SK-N-SH treated with all-trans-retinoic acid at 6 μM for 48 hours (cell line): ENCODE measurements around the gene CNTNAP2.

Experiments used
- GLIS3 ChIP-seq: fragments of 250-450 bp; sonication (Bioruptor Pico); IDR thresholded peaks from 2 replicates; pipeline ENCODE4 v1.5.0; 2020; ENCODE audit warnings: mild to moderate bottlenecking, moderate library complexity
- RARB ChIP-seq: fragments of 250-450 bp; sonication (Bioruptor Pico); IDR thresholded peaks from 2 replicates; pipeline ENCODE4 v1.8.0; 2021; ENCODE audit warnings: mild to moderate bottlenecking, moderate library complexity
- TOX ChIP-seq: fragments of 250-450 bp; sonication (Bioruptor Pico); IDR thresholded peaks from 2 replicates; pipeline ENCODE4 v1.8.0; 2021; ENCODE audit warnings: mild to moderate bottlenecking, moderate library complexity, borderline replicate concordance
- ZFP3 ChIP-seq: fragments of 250-450 bp; sonication (Bioruptor Pico); IDR thresholded peaks from 2 replicates; pipeline ENCODE4 v1.5.0; 2020; ENCODE audit warnings: mild to moderate bottlenecking, moderate library complexity
- ZFP30 ChIP-seq: fragments of 450-650 bp; formaldehyde crosslinking; IDR thresholded peaks from 2 replicates; pipeline ENCODE4 v1.5.0; 2022; ENCODE audit warnings: mild to moderate bottlenecking, moderate library complexity
- ZNF8 ChIP-seq: fragments of 450-650 bp; formaldehyde crosslinking; IDR thresholded peaks from 2 replicates; pipeline ENCODE4 v1.5.0; 2020; ENCODE audit warnings: mild to moderate bottlenecking, moderate library complexity
- TF ChIP-seq, protein P1 (sequence below): fragments of 250-450 bp; sonication (Bioruptor Pico); IDR thresholded peaks from 2 replicates; pipeline ENCODE4 v1.8.0; 2020; ENCODE audit warnings: mild to moderate bottlenecking, moderate library complexity, borderline replicate concordance
- TF ChIP-seq, protein P2 (sequence below): fragments of 250-450 bp; sonication (Bioruptor Pico); IDR thresholded peaks from 2 replicates; pipeline ENCODE4 v1.8.0; 2021; ENCODE audit warnings: low read depth, mild to moderate bottlenecking, moderate library complexity, borderline replicate concordance
- TF ChIP-seq, protein P3 (sequence below): fragments of 250-450 bp; sonication (Bioruptor Pico); IDR thresholded peaks from 2 replicates; pipeline ENCODE4 v1.5.1; 2020; ENCODE audit warnings: low read depth, mild to moderate bottlenecking, moderate library complexity
- TF ChIP-seq, protein P4 (sequence below): fragments of 250-450 bp; sonication (Bioruptor Pico); IDR thresholded peaks from 2 replicates; pipeline ENCODE4 v1.5.0; 2020; ENCODE audit warnings: mild to moderate bottlenecking, moderate library complexity

DNA sequence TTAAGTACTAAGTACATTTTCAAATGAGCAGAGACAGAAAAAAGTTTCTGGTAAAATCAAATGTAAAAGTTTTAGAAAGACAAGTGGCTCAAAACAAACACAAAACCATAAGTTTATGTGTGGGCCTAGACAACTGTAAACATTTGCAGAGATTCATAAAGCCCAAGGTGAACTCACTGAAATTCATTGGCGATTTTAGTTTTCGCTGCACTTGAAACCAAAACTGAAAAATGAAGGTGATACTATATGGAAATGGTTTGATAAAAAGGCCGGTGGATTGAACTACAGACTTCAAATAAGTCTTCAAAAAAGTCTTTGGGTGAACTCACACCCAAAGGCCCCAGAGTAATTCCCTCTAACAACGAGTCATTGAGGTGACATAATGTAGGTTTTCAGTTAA, 1289.0 kb downstream of the CNTNAP2 start:
- TF ChIP-seq GLIS3 (CRISPR knock-in tag) = no peak
- TF ChIP-seq, protein P1, sequence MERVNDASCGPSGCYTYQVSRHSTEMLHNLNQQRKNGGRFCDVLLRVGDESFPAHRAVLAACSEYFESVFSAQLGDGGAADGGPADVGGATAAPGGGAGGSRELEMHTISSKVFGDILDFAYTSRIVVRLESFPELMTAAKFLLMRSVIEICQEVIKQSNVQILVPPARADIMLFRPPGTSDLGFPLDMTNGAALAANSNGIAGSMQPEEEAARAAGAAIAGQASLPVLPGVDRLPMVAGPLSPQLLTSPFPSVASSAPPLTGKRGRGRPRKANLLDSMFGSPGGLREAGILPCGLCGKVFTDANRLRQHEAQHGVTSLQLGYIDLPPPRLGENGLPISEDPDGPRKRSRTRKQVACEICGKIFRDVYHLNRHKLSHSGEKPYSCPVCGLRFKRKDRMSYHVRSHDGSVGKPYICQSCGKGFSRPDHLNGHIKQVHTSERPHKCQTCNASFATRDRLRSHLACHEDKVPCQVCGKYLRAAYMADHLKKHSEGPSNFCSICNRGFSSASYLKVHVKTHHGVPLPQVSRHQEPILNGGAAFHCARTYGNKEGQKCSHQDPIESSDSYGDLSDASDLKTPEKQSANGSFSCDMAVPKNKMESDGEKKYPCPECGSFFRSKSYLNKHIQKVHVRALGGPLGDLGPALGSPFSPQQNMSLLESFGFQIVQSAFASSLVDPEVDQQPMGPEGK (CRISPR knock-in tag) = no peak
- TF ChIP-seq ZFP3 (CRISPR knock-in tag) = no peak
- TF ChIP-seq, protein P2, sequence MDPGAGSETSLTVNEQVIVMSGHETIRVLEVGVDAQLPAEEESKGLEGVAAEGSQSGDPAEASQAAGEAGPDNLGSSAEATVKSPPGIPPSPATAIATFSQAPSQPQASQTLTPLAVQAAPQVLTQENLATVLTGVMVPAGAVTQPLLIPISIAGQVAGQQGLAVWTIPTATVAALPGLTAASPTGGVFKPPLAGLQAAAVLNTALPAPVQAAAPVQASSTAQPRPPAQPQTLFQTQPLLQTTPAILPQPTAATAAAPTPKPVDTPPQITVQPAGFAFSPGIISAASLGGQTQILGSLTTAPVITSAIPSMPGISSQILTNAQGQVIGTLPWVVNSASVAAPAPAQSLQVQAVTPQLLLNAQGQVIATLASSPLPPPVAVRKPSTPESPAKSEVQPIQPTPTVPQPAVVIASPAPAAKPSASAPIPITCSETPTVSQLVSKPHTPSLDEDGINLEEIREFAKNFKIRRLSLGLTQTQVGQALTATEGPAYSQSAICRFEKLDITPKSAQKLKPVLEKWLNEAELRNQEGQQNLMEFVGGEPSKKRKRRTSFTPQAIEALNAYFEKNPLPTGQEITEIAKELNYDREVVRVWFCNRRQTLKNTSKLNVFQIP = no peak
- TF ChIP-seq, protein P3, sequence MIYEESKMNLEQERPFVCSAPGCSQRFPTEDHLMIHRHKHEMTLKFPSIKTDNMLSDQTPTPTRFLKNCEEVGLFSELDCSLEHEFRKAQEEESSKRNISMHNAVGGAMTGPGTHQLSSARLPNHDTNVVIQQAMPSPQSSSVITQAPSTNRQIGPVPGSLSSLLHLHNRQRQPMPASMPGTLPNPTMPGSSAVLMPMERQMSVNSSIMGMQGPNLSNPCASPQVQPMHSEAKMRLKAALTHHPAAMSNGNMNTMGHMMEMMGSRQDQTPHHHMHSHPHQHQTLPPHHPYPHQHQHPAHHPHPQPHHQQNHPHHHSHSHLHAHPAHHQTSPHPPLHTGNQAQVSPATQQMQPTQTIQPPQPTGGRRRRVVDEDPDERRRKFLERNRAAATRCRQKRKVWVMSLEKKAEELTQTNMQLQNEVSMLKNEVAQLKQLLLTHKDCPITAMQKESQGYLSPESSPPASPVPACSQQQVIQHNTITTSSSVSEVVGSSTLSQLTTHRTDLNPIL (CRISPR knock-in tag) = no peak
- TF ChIP-seq ZNF8 (CRISPR knock-in tag) = no peak
- TF ChIP-seq TOX (CRISPR knock-in tag) = no peak
- TF ChIP-seq ZFP30 (CRISPR knock-in tag) = no peak
- no peak for TF ChIP-seq RARB (CRISPR knock-in tag)
- TF ChIP-seq, protein P4, sequence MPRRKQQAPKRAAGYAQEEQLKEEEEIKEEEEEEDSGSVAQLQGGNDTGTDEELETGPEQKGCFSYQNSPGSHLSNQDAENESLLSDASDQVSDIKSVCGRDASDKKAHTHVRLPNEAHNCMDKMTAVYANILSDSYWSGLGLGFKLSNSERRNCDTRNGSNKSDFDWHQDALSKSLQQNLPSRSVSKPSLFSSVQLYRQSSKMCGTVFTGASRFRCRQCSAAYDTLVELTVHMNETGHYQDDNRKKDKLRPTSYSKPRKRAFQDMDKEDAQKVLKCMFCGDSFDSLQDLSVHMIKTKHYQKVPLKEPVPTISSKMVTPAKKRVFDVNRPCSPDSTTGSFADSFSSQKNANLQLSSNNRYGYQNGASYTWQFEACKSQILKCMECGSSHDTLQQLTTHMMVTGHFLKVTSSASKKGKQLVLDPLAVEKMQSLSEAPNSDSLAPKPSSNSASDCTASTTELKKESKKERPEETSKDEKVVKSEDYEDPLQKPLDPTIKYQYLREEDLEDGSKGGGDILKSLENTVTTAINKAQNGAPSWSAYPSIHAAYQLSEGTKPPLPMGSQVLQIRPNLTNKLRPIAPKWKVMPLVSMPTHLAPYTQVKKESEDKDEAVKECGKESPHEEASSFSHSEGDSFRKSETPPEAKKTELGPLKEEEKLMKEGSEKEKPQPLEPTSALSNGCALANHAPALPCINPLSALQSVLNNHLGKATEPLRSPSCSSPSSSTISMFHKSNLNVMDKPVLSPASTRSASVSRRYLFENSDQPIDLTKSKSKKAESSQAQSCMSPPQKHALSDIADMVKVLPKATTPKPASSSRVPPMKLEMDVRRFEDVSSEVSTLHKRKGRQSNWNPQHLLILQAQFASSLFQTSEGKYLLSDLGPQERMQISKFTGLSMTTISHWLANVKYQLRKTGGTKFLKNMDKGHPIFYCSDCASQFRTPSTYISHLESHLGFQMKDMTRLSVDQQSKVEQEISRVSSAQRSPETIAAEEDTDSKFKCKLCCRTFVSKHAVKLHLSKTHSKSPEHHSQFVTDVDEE (CRISPR knock-in tag) = no peak
